HFF-Myc (cell line): ENCODE results near the gene CEP164.

Source experiments
- DNase-seq: peaks from one replicate; pipeline ENCODE4 v3.0.0-alpha.2; 2011; ENCODE audit warnings: low read depth; ENCODE audit errors: extremely low read depth
- H3K4me3 ChIP-seq: replicated peaks from 2 replicates; pipeline ENCODE4 v1.5.1; 2011; ENCODE audit warnings: low read depth, mild to moderate bottlenecking, control low read depth, low read length
- CTCF ChIP-seq: IDR thresholded peaks from 2 replicates; pipeline ENCODE4 v1.5.1; 2012; ENCODE audit warnings: mild to moderate bottlenecking, low read depth, low read length, control low read depth; ENCODE audit errors: missing control alignments

The CEP164 gene

GRCh38 chr11:117302228-117302627 lies 25.4 kb upstream of the CEP164 start:
- no peak overlapping the region for H3K4me3 ChIP-seq
- DNase-seq: no peak
- no peak for TF ChIP-seq CTCF

- DNase-seq: no peak
- no peak overlapping the region for H3K4me3 ChIP-seq
- TF ChIP-seq CTCF: no peak
Observed at GRCh38 chr11:117303101-117303500, 24.6 kb upstream of the CEP164 start.

GRCh38 chr11:117303646-117304315 lies 23.9 kb upstream of the CEP164 start:
- TF ChIP-seq CTCF: no peak
- no peak overlapping the region for H3K4me3 ChIP-seq
- no peak for DNase-seq

GRCh38 chr11:117305145-117305544 lies 22.5 kb upstream of the CEP164 start:
- no peak for DNase-seq
- no peak overlapping the region for H3K4me3 ChIP-seq
- no peak for TF ChIP-seq CTCF

- H3K4me3 ChIP-seq: no peak overlapping the region
- no peak for DNase-seq
- no peak for TF ChIP-seq CTCF
Observed at GRCh38 chr11:117309310-117309709, 18.3 kb upstream of the CEP164 start.

GRCh38 chr11:117313091-117313490 lies 14.6 kb upstream of the CEP164 start:
- no peak for TF ChIP-seq CTCF
- no peak for DNase-seq
- H3K4me3 ChIP-seq: no peak overlapping the region
